ENCODE results near the gene SLFN5.
A peak's percentile ranks its signal among the peaks of the same experiment; 100 is the strongest.

The SLFN5 gene

GRCh38 chr17:35254107-35254773 is 11.4 kb downstream of the SLFN5 start:
- Histone ChIP-seq H3K27ac (replicated peaks; ENCODE audit: low read length) (no peak overlapping the region), H2BK12ac (ENCODE audit: low read length) (no peak overlapping the region), H2AK5ac (ENCODE audit: low read depth, low read length) (no peak overlapping the region), H3K23ac (ENCODE audit: low read depth, low read length, poor library complexity) (no peak overlapping the region), H2AFZ (ENCODE audit: low read length) (no peak overlapping the region), H3K4ac (ENCODE audit: low read length) (no peak overlapping the region), H4K8ac (ENCODE audit: low read depth, low read length) (no peak overlapping the region), H2BK15ac (ENCODE audit: low read length) (no peak overlapping the region), H3K4me1 (ENCODE audit: control insufficient read depth in 2 of 2, insufficient read depth in 1 of 2, low read depth in 1 of 2, low read length in 2 of 2) (peaks cover 0 to 4% of the 10 kb centered on the region in 2 donors), H3K4me3 (ENCODE audit: low read length in 2 of 2) (no peak overlapping the region), H4K91ac (ENCODE audit: low read depth, low read length, poor library complexity) (no peak overlapping the region), H2BK120ac (ENCODE audit: low read depth, low read length) (no peak overlapping the region), H3K27me3 (ENCODE audit: control insufficient read depth in 3 of 3, insufficient read depth in 3 of 3, low read depth in 1 of 3, low read length in 3 of 3) (no peaks in the 10 kb centered on the region), H2BK5ac (ENCODE audit: low read length) (no peak overlapping the region), H3K79me1 (ENCODE audit: low read depth, low read length) (no peaks in the 10 kb centered on the region), H3K9ac (ENCODE audit: low read depth, low read length, poor library complexity) (no peak overlapping the region), H3K4me2 (ENCODE audit: insufficient read depth, low read length, poor library complexity, severe bottlenecking) (no peak overlapping the region), H3K36me3 (replicated peaks in 1 of 2; ENCODE audit: control insufficient read depth in 2 of 2, insufficient read depth in 2 of 2, low read length in 2 of 2) (no peaks in the 10 kb centered on the region), H3K9me3 (replicated peaks in 1 of 2; ENCODE audit: control insufficient read depth in 2 of 2, insufficient read depth in 1 of 2, low read depth in 1 of 2, low read length in 2 of 2) (no peaks in the 10 kb centered on the region), H3K18ac (ENCODE audit: low read length) (no peak overlapping the region), H3K14ac (ENCODE audit: low read length) (no peak overlapping the region)
- no CpG with 5 or more reads among the region's 8 CpGs for WGBS, 2 donors (ENCODE audit: extremely low coverage in 2 of 2, insufficient read length in 2 of 2, insufficient replicate concordance in 1 of 2)
- DNase-seq (ENCODE audit: low spot score) = no peak

GRCh38 chr17:35255316-35255715 is 12.4 kb downstream of the SLFN5 start:
- no peaks in the 10 kb centered on the region for H3K9me3 ChIP-seq (replicated peaks in 1 of 2; ENCODE audit: control insufficient read depth in 2 of 2, insufficient read depth in 1 of 2, low read depth in 1 of 2, low read length in 2 of 2)
- no peak overlapping the region for H3K4me3 ChIP-seq (ENCODE audit: low read length in 2 of 2)
- no peak overlapping the region for H3K27ac ChIP-seq (replicated peaks; ENCODE audit: low read length)
- no peaks in the 10 kb centered on the region for H3K36me3 ChIP-seq (replicated peaks in 1 of 2; ENCODE audit: control insufficient read depth in 2 of 2, insufficient read depth in 2 of 2, low read length in 2 of 2)
- no peaks in the 10 kb centered on the region for H3K27me3 ChIP-seq (ENCODE audit: control insufficient read depth in 3 of 3, insufficient read depth in 3 of 3, low read depth in 1 of 3, low read length in 3 of 3)
- H3K18ac ChIP-seq (ENCODE audit: low read length) = no peak overlapping the region
- H2BK15ac ChIP-seq (ENCODE audit: low read length) = no peak overlapping the region
- no peak overlapping the region for H2BK5ac ChIP-seq (ENCODE audit: low read length)
- H3K9ac ChIP-seq (ENCODE audit: low read depth, low read length, poor library complexity) = no peak overlapping the region
- H3K4me2 ChIP-seq (ENCODE audit: insufficient read depth, low read length, poor library complexity, severe bottlenecking) = no peak overlapping the region
- H3K4ac ChIP-seq (ENCODE audit: low read length) = no peak overlapping the region
- H4K8ac ChIP-seq (ENCODE audit: low read depth, low read length) = no peak overlapping the region
- no peaks in the 10 kb centered on the region for H3K79me1 ChIP-seq (ENCODE audit: low read depth, low read length)
- no CpG with 5 or more reads among the region's 4 CpGs for WGBS, 2 donors (ENCODE audit: extremely low coverage in 2 of 2, insufficient read length in 2 of 2, insufficient replicate concordance in 1 of 2)
- peaks cover 0 to 4% of the 10 kb centered on the region in 2 donors for H3K4me1 ChIP-seq (ENCODE audit: control insufficient read depth in 2 of 2, insufficient read depth in 1 of 2, low read depth in 1 of 2, low read length in 2 of 2)
- H2AFZ ChIP-seq (ENCODE audit: low read length) = no peak overlapping the region
- no peak overlapping the region for H2AK5ac ChIP-seq (ENCODE audit: low read depth, low read length)
- H3K23ac ChIP-seq (ENCODE audit: low read depth, low read length, poor library complexity) = no peak overlapping the region
- no peak overlapping the region for H4K91ac ChIP-seq (ENCODE audit: low read depth, low read length, poor library complexity)
- DNase-seq (ENCODE audit: low spot score) = peak; percentile 23
- H3K14ac ChIP-seq (ENCODE audit: low read length) = no peak overlapping the region
- no peak overlapping the region for H2BK120ac ChIP-seq (ENCODE audit: low read depth, low read length)
- no peak overlapping the region for H2BK12ac ChIP-seq (ENCODE audit: low read length)

- no peak for DNase-seq (ENCODE audit: low spot score)
- no peak overlapping the region for H2AFZ ChIP-seq (ENCODE audit: low read length)
- no CpG with 5 or more reads among the region's 5 CpGs for WGBS, 2 donors (ENCODE audit: extremely low coverage in 2 of 2, insufficient read length in 2 of 2, insufficient replicate concordance in 1 of 2)
Observed at GRCh38 chr17:35256629-35257028, 13.8 kb downstream of the SLFN5 start.

GRCh38 chr17:35257208-35257659 is 14.4 kb downstream of the SLFN5 start:
- Histone ChIP-seq H4K8ac (ENCODE audit: low read depth, low read length) (no peak overlapping the region), H2BK120ac (ENCODE audit: low read depth, low read length) (no peak overlapping the region), H4K91ac (ENCODE audit: low read depth, low read length, poor library complexity) (no peak overlapping the region), H3K18ac (ENCODE audit: low read length) (no peak overlapping the region), H3K27me3 (ENCODE audit: control insufficient read depth in 3 of 3, insufficient read depth in 3 of 3, low read depth in 1 of 3, low read length in 3 of 3) (no peaks in the 10 kb centered on the region), H2AK5ac (ENCODE audit: low read depth, low read length) (no peak overlapping the region), H3K14ac (ENCODE audit: low read length) (no peak overlapping the region), H3K23ac (ENCODE audit: low read depth, low read length, poor library complexity) (no peak overlapping the region), H2BK15ac (ENCODE audit: low read length) (no peak overlapping the region), H3K4ac (ENCODE audit: low read length) (no peak overlapping the region), H3K9me3 (replicated peaks in 1 of 2; ENCODE audit: control insufficient read depth in 2 of 2, insufficient read depth in 1 of 2, low read depth in 1 of 2, low read length in 2 of 2) (no peaks in the 10 kb centered on the region), H3K79me1 (ENCODE audit: low read depth, low read length) (no peaks in the 10 kb centered on the region), H2AFZ (ENCODE audit: low read length) (no peak overlapping the region), H2BK5ac (ENCODE audit: low read length) (no peak overlapping the region), H2BK12ac (ENCODE audit: low read length) (no peak overlapping the region), H3K27ac (replicated peaks; ENCODE audit: low read length) (no peak overlapping the region), H3K4me1 (ENCODE audit: control insufficient read depth in 2 of 2, insufficient read depth in 1 of 2, low read depth in 1 of 2, low read length in 2 of 2) (peaks cover 0 to 4% of the 10 kb centered on the region in 2 donors), H3K36me3 (replicated peaks in 1 of 2; ENCODE audit: control insufficient read depth in 2 of 2, insufficient read depth in 2 of 2, low read length in 2 of 2) (no peaks in the 10 kb centered on the region), H3K4me2 (ENCODE audit: insufficient read depth, low read length, poor library complexity, severe bottlenecking) (no peak overlapping the region), H3K9ac (ENCODE audit: low read depth, low read length, poor library complexity) (no peak overlapping the region), H3K4me3 (ENCODE audit: low read length in 2 of 2) (no peak overlapping the region)
- WGBS, 2 donors (ENCODE audit: extremely low coverage in 2 of 2, insufficient read length in 2 of 2, insufficient replicate concordance in 1 of 2) = no CpG with 5 or more reads among the region's 4 CpGs
- no peak for DNase-seq (ENCODE audit: low spot score)

More at GRCh38 chr17:35256629-35257028, 13.8 kb downstream of the SLFN5 start:
- Histone ChIP-seq H3K18ac (ENCODE audit: low read length) (no peak overlapping the region), H3K9ac (ENCODE audit: low read depth, low read length, poor library complexity) (no peak overlapping the region), H3K23ac (ENCODE audit: low read depth, low read length, poor library complexity) (no peak overlapping the region), H3K9me3 (replicated peaks in 1 of 2; ENCODE audit: control insufficient read depth in 2 of 2, insufficient read depth in 1 of 2, low read depth in 1 of 2, low read length in 2 of 2) (no peaks in the 10 kb centered on the region), H2BK120ac (ENCODE audit: low read depth, low read length) (no peak overlapping the region), H2AK5ac (ENCODE audit: low read depth, low read length) (no peak overlapping the region), H3K27ac (replicated peaks; ENCODE audit: low read length) (no peak overlapping the region), H2BK15ac (ENCODE audit: low read length) (no peak overlapping the region), H3K79me1 (ENCODE audit: low read depth, low read length) (no peaks in the 10 kb centered on the region), H3K4ac (ENCODE audit: low read length) (no peak overlapping the region), H3K4me3 (ENCODE audit: low read length in 2 of 2) (no peak overlapping the region), H3K14ac (ENCODE audit: low read length) (no peak overlapping the region), H2BK12ac (ENCODE audit: low read length) (no peak overlapping the region), H3K4me2 (ENCODE audit: insufficient read depth, low read length, poor library complexity, severe bottlenecking) (no peak overlapping the region), H2BK5ac (ENCODE audit: low read length) (no peak overlapping the region), H4K91ac (ENCODE audit: low read depth, low read length, poor library complexity) (no peak overlapping the region), H4K8ac (ENCODE audit: low read depth, low read length) (no peak overlapping the region), H3K27me3 (ENCODE audit: control insufficient read depth in 3 of 3, insufficient read depth in 3 of 3, low read depth in 1 of 3, low read length in 3 of 3) (no peaks in the 10 kb centered on the region), H3K4me1 (ENCODE audit: control insufficient read depth in 2 of 2, insufficient read depth in 1 of 2, low read depth in 1 of 2, low read length in 2 of 2) (peaks cover 0 to 4% of the 10 kb centered on the region in 2 donors), H3K36me3 (replicated peaks in 1 of 2; ENCODE audit: control insufficient read depth in 2 of 2, insufficient read depth in 2 of 2, low read length in 2 of 2) (no peaks in the 10 kb centered on the region)
